NCI-H2196 (cell line): Measurements from ENCODE around the gene C1orf87.
A peak's percentile ranks its signal among the peaks of the same experiment; 100 is the strongest.

Source experiments
- DNase-seq: peaks from one replicate; lab custom pipeline; 2025; ENCODE audit not compliant: unreplicated experiment; lab: John Stamatoyannopoulos, UW

C1orf87 gene, protein sequence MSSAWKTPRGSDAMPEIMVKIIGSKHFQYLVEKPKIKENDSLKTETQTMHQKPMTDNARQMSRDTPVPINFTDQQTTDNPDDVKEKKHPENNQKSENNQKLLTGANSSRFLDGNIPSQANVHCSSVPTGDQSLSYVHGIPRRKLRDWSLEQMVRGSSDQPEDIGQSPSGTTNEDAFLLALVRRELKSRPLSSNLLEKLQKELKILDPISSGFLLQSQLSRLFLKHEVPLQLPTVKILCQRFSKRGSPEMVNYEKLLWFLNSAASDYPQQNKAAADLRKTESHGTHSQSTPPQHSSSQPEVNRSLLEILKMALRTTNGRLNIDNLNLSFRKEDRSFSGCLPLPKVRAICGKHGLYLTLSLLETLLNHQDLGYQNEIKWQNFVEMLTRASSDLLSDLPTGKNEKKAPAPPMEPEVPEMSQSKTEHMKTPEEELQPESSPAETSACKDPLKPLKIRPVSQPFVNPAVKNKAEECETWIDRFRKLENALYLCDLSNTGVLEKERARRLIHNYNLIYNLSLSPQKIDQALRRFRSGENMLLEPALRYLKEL

DNA sequence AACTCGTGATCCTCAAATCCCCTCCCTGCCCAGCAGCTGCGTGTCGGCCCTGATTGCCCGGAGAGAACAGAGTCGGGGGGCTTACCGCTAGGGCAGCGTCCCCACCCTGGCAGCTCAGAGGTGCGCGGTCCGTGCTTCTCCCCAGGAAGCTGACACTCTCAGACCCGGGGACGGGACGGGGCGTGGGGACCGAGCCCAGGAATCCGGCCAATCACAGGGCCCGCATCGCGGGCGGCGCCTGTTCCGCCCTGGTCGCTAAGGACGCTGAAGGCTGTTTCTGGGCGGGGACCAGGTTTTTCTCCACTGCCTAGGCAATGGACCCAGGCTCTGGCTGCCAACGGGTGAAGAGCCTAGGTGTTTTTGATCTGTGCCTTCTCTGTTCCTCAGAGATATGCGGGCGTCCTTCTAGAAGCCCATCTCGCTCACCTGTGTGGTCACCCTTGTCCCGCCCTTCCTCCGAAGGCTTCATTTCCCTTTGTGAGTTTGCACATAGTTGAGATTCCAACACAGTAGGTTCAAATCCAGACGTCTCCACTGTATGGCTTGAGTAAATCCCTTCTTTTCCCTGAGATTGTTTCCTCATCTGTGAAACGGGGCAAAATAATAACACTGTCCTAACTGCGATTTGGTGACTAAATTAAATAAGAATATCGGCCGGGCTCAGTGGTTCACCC lies at the start of gene C1orf87:
C1orf87 (minus strand) TSS at position 166 of the 674 bp plus-strand sequence. CDS start 1,127 bp downstream, outside the sequence.
- no peak for DNase-seq

DNA sequence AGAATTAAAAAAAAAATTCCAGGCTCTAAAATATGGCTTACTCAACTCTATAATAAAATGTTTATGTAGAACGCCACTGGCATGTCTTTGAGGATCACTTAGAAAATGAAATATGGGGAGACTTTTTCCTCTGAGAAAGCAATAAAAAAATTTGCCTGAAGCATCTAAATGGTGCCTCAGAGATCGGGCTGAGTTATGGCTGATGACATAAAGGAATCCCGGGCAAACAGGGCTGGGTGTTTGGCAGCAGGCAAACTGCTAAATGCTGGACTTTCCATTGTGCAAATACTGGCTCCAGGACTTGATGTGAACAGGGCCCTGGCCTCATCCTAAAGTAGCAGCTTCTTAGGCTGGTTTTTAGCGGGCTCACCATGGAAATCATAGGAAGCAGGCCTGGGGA lies 44.5 kb upstream of the C1orf87 start:
- DNase-seq: no peak

DNA sequence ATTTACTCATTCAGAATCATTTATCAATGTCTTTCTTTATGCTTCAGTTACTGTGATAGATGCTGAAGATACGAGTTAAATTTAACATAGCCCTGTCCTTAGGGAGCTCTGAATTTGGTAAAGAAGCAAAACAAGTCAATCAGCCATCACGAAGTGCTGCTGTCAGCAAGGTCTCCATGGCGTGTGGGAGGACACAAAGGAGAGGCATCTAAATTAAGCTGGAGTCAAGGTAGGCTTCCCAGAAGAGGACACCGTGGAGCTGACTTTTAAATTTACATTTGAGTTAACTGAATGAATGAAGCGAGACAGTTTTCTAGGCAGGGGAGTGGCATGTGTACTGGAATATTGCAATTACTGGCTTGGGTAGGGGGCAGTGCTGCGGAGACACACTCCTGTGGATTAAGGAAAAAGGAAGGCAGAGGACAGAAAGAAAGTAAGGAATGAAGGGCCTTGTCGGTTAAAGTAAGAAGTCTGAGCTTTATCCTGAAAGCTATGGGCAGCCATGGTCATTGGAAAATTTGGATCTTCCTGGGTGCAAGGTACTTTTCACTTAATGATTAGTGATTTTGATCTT lies 41.3 kb upstream of the C1orf87 start:
- no peak for DNase-seq

DNA sequence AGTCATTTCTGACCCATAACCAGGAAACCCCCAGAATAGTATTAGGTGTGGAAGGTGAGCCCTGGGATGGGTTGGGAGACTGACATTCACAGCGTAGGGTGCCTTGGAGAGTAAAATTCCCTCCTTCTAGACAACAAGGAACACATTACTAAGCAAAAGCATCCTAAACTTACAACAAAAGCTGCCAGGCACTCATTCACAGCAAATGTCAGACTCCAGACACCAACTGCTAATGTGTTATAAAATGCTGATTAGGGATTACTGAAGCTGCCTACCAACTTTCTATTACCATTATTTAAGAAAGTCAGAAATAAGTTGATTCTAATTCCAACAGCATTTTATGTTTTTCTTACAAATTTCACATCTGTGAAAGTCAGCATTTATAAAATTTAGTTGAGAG lies 40.0 kb upstream of the C1orf87 start:
- no peak for DNase-seq

DNA sequence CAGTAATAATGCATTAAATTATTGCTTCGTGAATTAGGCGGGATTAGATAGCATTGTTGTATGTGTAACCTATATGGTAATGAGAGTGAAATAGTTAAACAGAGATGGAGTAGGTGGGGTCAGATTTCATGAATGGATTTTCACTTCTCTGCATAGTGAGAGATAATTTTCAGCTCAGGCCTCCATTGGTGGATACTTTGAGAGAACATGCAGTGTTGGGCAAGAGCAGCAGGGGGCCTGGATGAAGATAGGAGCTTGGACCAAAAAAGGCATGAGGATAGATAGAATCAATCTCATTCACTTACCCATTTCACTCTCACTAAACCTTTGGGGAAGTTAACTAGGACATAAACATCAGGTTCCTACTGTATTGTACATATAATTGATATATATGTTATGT lies 39.5 kb upstream of the C1orf87 start:
- no peak for DNase-seq

DNA sequence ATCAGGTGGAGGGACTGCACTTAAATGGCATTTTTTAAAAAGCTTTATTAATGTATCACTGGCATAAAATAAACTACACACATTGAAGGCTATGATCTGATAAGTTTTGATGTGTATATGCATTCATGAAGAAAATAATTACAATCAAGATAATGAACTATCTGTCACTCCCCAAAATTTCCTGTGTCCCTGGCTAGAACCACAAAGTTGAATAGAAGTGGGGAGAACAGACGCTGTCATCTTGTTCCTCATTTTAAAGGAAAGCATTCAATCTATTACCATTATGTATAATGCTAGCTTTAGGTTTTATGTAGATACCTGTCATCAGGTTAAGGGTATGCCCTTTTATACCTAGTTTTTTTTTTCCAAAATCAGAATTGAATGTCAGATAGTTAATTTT lies 38.1 kb upstream of the C1orf87 start:
- DNase-seq: no peak

DNA sequence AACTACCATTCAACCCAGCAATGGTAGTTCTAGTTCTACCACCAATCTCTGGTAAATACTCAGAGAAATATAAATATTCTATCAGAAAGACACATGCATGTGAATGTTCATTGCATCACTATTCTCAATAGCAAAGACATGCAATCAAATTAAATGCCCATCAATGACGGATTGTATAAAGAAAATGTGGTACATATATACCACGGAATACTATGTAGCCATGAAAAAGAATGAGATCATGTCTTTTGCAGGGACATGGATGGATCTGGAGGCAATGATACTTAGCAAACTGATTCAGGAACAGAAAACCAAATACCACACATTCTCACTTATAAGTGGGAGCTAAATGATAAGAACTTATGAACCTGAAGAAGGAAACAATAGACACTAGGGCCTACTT lies 37.5 kb upstream of the C1orf87 start:
- DNase-seq: no peak

DNA sequence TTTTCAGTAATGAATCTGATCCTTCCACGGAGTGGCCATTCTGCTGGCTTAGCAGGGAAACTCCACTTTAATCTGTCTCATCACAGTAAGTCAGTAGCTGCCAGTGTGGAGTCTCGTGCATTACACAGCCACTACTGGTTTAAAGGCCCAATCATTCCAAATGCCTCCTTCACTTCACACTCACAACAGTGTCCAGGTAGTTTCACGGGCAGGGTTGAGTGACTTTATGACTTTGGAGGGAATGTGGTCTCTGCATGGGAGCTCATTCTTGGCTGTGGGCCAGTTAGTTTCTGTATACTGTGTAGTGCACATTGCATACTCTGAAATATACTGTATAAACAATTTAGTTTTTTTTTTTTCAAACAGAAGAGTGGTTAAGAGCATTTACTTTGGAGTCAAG lies 34.6 kb upstream of the C1orf87 start:
- DNase-seq: no peak

DNA sequence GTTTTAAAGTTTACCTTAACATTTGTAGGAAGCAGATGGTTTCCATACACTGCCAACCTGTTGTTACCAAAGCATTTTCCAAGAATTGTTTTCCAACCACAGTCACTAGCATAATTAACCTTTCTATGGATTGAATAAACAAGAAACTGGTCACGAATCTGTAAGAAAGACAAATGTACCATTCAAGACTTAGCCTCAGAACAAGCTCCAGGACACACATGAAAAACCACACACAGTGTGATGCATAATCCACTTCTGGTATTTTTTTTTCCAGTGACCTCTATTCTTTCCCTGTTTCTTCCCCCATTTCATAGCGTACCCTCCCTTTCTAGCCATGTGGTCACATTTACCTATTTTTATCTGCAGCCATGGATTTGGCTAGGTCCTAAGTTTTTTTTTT lies 29.6 kb upstream of the C1orf87 start:
- DNase-seq: no peak

DNA sequence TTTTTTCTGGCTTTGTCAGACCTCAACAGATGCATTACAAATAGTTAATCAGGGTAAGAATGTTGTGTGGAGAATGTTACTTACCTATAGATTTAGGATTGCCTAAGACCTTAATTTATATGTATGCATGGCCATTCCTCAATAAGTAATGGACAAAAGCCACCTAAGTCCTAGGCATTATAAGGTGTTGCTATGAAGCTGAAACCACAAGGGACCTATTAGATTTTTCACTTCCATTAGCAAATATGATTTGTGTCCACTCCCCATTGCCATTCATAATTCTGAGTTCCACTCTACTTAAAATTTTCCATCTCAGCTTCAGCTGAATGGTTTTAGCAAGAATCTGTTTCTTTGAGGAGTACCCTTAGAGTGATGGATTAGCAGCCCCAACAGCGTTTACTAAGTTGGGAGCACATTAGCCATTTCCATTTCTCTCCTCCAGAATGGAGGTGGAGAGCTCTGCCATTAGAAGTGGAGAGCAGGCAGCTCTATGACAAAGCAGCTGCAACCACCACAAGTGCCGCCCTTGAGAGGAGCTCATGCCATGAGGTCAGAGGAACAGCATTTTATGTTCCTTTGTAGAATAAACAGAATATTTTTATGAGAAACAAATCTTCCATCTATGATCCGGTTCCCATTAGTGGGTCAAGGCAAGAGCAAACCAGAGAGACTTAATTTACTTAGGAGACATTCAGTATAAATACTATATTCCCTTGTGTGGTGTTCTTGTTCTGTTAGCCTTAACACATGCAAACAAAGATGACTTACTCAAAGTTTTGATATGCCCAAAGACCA lies 28.9 kb upstream of the C1orf87 start:
- no peak for DNase-seq

DNA sequence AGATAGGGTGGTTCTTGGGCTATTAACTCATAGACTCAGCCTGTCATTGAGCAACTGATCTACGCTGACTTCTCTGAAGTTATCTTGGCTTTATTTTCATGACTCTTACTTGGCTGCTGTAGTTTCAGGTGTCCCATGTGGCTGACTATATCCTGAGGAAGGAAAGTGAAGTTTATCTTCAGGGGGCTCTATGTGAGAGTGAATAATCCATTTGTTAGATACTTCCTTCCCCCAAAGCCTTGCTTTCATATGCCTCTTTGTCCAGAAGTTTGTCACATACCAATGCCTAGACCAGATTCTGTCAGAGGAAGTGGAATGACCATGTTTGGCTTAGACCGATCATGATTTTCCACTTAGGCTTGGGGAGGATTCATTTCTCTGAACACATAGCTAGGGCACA lies 27.9 kb upstream of the C1orf87 start:
- DNase-seq: no peak

DNA sequence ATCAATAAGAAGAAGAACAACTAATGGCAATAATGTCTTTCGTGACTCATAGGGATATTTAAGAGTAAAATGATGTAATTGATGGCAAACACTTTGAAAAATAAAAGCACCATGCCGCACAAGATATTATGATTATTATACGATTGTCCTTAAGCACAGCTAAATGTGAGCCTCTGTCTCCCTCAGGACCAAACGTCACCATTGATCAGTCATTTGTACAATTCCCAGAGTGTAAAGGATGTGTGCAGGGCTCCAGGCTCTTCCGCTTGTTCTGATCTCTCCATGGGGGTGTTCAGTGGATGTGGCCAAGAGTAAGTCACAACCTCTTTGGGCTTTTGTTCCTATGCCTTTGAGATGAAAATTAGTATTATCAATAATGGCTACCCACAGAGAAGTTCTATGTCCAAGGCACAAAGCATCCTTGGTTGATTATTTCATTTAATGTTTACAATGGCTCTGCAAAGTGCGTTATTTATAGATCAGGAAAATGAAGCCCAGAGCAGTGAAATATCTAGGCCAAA lies 17.7 kb upstream of the C1orf87 start:
- DNase-seq: no peak

DNA sequence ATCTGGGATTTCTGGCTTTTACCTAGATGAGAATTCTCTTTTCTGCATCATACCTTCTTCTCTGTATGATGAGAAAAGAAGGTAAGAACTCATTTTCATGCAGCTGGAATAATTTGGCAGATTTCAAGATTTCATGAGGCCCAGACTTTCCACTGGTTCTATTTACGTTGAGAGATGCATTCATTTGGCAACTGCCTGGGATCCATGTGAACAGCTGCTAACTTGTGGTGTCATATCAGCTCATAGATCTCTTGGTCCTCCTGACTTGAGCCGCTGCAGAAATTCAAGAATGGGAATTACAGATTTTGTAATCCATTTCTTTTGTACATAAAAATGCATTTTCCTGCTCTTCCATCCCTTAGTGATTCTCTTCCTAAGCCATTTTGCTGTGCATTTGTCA lies 17.1 kb upstream of the C1orf87 start:
- no peak for DNase-seq

DNA sequence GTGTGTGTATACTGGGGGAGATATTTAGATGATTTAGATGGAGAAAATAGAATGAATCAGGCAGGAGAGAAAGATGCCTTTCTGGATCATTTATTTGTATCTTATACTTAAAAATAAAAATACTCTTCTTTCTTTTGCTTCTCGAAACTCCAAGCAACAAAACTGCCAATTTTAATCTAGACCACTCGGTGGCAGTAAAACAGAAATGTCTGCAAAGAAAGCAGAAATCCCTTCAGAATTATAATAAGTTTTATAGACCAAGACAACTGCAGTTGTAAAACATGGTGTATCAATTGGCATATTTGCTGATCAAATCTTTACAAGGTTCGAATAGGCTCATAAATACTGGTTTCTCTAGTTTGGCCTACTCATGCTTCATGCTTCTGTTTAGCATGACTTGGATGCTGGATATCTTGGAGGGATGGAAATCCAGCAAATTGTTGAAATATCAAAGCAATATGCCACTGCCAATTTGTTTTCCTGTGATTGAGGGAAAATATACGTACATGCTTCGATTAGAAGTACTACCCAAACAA lies 15.1 kb upstream of the C1orf87 start:
- DNase-seq: peak; percentile 11

DNA sequence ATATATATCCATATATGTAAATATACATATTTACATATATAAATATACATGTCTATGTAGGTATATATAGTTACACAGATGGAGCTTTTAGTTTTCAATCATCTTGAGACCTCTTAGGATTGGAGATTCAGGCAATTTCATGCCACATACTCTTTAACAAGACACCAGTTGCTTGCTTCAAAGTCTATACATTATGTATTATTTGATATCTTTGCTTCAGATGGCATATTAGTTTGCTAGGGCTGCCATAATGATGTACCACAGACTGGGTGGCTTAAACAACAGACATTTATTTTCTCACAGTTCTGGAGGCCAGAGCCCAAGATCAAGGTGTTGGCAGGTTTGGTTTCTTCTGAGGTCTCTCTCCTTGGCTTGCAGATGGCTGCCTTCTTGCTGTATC lies 14.1 kb upstream of the C1orf87 start:
- no peak for DNase-seq

DNA sequence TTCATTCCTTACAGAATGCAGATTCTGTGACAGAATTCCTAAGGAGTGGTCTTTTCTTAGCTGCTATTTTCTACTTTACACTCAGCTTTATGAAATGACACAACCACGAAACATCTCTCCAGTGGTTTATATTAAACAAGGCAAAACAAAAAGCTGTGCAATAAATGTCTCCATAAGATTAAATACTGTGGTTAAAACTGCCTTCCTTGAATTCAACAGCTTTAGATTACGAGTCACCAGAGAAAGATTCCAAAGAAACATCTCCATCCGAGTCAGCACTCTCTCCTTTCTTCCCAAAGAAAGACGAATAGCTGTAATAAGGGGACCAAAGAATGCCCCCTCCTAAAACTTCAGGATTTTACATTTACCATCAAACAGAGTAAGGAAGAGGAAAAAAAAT lies 4.6 kb upstream of the C1orf87 start:
- DNase-seq: no peak

DNA sequence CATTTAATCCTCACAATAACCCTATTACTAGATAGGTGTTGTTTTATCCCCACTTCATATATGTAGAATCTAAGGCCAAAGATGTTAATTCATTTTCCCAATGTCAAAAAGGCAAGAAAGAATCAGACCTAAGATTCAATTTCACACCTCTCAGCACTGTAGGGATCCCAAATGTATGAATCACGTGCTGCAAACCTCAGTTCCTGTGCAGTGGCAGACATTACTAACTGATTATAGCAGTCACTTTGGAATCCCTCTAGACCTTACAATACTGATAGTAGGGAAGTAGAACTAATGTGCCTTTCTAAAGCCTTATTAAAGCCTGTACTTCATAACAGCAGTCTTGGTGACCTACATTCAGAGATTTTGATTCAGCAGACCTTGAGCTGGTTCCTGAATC lies 2.3 kb downstream of the C1orf87 start:
- no peak for DNase-seq

DNA sequence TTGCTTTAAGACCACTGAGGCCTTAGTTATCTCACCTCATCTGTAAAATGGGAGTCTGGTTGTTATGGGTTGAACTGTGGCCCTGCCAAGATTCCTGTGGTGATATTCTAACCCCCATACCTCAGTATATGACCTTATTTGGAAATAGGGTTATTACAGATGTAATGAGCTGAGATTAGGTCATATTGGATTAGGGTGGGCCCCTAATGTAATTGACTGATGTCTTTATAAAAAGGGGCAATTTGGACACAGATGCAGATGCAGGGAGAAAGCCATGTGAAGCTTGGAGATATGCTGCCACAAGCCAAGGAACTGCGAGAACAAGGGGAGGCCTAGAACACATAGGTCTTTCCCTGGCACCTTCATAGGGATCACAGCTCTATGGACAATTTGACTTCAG lies 3.9 kb downstream of the C1orf87 start:
- no peak for DNase-seq

DNA sequence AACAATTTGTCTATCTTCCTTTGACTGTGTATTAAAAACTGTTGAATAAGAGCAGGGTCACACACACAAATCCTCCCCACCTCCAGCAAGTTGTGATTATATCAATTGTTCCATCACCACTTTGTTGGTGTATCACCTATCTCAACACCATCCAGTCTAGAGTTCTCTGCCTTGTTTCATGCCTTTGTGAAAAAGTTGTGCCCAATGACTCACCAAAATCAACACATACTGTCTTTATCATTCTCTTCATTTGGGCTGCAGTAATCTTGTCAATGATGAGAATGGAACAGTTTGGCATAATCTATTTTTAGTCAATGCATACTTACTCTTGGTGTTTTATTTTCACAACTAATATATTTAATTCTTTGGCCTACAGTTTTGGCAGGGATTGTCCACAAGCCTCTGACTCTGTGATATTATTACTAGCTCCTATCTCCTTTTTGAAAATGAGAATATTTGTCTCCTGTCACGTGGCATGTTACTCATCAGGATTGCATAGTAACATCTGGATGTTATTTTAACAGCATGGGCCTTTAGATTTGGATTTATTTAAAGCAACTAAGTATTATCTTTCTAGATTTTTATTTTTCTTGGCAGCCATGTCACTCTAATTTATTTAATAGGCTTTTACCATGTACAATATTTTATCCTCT lies 5.1 kb downstream of the C1orf87 start:
- no peak for DNase-seq

DNA sequence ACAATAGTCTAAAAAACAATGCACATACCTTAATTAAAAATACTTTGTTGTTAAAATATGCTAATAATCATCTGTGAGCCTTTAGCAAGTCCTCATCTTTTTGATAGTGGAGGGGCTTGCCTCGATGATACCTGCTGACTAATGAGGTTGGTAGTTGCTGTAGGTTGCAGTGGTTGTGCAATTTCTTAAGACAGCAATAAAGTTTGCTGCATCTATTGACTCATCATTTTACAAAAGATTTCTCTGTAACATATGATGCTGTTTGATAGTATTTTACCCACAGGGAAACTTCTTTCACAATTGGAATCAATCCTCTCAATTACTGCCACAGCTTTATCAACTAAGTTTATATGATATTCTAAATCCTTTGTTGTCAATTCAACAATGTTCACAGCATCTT lies 7.6 kb downstream of the C1orf87 start:
- DNase-seq: no peak
